NCI-H1417 (cell line): ENCODE data around the gene LGI1.
"Not testable (repeated sequence)": the region's sequence is repeated elsewhere in the genome, so short reads cannot be mapped to it uniquely, and the experiment has no call there.

Experiments
- DNase-seq, 3 experiments: peaks; one replicate each; lab custom pipeline; 2025; lab: John Stamatoyannopoulos, UW

Gene LGI1

DNA sequence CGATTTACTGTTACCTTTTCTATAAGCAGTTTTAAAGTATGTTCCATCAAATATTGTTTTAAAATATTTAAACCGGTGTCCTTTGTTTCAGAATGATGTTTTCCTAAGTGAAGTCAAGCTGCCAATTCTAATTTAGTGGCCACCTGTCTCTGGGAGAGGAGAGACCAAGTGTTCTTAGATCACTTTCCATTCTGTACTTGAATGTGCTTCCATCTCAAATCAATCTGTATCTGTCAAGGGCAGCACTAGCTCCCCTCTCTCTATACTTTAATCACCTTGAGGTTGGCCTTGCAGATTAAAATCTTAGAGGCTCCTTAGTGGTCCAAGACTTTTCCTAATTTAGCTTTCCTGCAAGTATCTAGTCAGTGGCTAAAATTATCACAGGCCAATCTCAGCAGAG, 49.6 kb downstream of the LGI1 start:
- no peak for DNase-seq

DNA sequence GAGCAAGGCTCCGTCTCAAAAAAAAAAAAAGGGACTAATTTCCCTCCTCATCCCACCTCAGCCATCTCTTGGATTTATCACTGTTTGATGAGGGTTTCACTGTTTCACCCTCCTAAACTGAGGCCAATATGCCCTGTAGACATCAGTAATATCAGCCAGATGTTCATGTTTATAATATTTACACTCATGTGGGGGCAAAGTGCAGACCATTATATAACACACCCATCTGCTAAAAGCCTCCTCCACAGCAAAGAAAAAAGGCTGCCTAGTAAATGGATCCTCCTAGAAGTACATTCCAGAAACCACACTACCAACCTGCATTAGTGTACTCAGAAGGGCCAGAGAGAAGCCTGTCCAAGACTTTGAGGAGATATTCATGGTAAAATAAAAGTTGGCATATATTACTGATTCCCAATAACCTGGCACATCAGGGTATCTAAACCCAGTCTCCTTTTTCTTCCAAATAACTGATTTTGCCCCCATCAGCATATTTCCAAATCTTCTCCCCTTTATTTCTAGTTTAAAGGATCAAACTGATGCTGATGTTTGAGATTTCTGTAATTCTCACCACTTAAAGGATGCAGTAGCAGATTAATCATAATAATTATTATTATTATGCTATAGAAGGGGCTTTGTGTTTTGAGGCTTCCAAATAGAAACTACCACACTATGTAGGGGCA, 55.1 kb downstream of the LGI1 start:
- no peak for DNase-seq

DNA sequence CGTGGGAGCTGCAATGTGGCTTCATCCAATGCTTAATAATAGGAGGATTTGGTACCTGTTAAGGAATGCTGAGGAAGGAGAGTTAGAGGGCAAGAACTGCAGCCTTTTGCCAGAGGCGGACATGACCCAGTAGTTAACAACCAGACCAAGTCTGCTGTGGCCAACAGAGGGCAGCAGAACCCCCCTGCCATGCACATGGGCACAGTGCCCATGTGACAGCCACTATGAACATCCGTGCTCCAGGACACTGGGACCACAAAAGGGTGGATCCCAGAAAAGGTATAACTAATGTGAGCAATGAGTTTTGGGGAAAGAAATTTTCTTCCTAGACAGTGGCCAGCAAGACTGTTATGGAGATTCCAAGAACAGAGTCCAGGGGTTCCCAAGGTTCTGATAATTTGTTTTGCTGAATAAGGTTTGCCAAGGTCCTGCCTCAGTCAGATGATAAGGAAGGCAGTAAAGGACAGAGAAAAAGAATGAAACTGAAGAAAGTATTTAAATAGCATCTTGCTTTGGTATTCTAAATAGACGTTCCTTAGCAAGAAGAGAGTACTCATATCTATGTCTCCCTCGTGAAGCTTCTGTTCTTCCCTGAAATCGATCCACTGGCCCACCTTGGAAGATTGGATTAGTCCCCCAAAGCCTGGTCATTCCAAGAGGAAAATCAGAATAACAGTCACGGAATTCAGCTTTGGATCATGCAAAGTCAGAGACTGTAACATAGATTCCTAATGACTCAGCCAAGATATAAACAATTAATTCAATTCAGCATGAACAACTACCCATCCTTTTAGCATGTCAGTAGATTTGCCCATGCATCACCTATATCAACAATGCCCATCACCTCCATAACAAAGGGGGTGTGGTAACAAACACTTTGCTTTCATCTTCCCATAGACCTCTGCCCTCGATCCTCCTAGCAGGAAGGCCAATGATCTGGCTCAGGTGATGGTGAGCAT, 56.0 kb downstream of the LGI1 start:
- DNase-seq = peak; percentile 28 to 44 (median 30)

DNA sequence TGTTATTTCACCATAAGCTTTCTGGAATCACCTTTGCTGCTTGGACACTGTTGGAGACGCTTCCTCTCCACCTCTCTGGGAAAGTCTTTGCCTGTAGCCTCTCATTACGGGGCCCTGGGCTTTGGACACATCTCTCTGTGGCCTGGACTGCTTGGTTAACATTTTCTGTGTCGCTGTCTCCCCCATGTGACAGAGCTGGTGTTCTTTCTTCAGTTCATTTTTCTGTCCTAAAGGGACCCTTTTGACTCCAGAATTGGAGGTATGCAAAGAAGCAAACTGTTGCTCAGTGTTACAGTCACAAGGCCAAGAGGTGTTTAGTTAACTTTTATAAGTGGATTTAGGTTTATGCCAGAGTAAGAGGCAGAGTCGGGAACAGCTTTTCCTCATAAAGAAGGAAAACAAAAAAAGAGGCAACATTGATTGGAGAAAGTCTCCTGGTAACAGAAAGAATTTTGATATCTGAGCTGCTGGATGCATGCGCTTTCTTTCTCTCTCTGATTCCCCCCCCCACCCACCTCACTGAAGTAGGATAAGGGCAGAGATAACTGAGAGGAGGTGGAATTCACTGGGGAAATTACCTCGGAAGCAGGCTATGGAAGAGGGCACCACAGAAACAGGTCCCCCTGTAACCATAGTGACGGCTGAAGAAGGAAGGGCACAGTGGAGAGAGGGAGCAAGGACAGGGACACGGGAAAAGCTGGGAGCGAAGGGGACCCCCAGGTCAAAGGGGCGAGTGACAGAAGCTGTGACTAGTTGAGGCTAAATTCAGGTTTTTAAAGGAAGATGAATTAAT, 57.8 kb downstream of the LGI1 start:
- peak in 2 of 3 experiments; percentile 26 to 73 for DNase-seq

DNA sequence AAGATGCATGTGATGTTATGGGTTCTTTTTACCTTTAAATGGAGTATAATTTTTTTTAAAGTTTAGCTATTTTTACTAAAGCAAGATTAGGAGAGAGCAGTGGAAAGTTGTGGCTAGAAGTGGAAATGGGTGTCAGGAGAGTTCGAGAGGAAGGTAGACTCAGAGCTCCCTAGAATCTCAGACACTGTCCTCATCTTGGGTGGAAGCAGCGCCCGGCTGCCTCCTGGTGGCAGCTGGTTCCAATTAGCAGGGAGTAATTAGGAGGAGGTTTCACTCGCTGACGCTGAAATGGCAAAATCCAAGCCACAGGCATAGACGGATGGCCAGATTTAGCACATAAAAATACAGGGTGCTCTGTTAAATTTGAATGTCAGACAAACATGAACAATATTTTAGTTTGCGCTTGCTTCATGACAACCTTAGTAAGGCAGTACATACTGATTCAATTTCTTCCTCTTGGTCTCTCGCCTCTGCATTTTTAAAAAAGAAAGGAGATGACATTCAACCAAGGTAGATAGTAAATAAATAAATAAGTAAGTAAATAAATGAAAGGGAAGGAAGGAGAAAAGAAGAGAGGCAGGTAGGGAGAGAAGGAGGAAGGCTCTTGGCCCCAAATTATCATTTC, 58.5 kb downstream of the LGI1 start:
- DNase-seq = peak; percentile 16 to 79 (median 67)

DNA sequence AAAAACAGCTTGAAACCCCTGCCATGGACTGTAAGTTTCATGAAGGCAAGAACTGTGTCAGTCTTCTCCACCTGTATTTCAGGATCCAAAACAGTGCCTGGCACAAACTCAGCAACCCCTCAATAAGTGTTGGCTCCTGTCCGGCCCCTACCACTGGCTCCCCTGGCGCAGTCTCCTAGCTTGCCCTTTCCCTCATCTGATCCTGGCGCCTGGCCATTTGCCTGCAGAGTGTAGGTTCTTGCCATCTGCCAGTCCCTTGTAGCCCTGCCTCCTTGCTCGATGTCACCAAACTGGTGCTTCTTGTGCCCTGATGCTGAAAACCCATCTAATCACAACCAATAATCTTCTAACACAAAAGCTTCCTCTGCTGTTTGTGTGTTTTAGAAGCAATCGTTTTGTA, 60.4 kb downstream of the LGI1 start:
- DNase-seq = no peak

DNA sequence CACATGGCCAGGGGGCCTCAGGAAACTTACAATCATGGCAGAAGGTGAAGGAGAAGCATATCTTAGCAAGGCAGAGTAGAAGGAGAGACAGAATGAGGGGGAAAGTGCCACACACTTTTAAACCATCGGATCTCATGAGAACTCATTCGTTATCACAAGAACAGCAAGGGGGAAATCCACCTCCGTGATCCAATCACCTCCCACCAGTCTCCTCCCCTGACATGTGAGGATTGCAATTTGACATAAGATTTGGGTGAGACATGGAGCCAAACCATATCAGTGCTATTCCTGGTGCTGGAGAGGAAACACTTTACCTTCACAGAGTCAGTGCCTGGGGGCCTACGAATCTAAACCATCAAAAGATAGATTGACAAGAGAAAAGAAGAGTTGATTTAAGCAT, 61.8 kb downstream of the LGI1 start:
- DNase-seq = no peak

DNA sequence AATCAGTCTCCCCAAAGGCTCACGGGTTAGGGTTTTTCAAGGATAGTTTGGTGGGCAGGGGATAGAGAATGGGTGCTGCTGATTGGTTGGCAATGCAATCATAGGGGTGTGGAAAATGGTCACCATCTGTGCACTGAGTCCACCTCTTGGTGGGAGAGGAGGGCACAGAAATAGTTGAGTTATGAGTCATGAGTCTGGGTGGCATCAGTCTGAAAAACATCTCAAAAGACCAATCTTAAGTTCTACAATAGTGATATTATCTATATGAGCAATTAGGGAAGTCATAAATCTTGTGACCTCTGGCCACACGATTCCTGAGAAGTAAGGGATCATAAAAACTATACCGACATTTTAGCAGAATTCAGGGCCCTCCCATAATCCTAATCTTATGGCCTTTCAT, 62.7 kb downstream of the LGI1 start:
- DNase-seq = no peak

DNA sequence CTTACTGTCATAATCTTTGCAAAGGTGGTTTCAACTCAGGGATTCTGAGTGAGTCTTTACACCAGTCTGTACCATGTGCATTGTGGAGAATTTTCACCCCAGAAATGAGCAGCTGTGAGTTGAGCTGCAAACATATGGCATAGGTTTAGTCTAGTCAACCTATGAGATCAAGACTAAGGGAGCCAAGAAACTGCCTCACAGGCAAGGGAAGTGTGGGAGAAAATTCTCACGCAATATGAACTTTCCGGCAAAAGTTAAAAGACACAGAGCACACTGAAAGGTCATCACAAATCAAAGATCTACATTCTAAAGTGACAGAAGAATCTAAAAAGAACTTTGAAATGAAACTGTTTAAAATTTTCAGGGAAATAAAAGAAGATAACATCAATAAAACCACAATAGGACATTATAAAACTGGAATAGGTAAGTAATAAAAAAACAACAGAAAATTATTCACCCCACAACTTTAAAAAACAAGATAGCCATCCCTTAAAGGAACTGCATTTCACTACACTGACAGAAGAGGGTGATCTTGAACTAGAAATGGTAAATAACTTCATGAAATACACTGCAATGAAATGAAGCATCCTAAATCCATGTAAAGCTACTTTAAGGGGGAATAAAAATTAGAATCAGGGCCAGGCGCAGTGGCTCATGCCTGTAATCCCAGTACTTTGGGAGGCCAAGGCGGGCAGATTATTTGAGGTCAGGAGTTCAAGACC, 63.5 kb downstream of the LGI1 start:
- peak; percentile 2 to 56 (median 4) for DNase-seq

DNA sequence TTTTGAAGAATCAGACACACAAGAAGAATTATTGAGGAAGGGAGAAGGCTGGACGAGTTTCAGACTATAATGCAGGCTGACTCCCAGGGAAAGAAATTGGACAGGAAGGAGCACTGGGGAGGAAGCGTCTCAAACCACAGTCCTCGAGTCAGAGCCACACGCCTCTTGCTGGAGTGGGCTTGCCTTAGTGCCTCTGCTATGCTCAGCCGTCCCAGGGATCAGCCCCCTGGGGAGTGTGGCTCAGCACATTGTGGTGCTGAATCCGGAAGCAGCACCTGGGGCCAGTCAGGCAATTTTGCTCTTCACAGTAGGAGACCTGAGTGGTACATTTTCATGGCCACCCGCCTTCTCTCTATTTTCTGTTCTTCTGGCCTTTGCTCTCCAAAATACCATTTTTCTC, 68.6 kb downstream of the LGI1 start:
- DNase-seq = peak in 2 of 3 experiments; percentile 8 to 46

DNA sequence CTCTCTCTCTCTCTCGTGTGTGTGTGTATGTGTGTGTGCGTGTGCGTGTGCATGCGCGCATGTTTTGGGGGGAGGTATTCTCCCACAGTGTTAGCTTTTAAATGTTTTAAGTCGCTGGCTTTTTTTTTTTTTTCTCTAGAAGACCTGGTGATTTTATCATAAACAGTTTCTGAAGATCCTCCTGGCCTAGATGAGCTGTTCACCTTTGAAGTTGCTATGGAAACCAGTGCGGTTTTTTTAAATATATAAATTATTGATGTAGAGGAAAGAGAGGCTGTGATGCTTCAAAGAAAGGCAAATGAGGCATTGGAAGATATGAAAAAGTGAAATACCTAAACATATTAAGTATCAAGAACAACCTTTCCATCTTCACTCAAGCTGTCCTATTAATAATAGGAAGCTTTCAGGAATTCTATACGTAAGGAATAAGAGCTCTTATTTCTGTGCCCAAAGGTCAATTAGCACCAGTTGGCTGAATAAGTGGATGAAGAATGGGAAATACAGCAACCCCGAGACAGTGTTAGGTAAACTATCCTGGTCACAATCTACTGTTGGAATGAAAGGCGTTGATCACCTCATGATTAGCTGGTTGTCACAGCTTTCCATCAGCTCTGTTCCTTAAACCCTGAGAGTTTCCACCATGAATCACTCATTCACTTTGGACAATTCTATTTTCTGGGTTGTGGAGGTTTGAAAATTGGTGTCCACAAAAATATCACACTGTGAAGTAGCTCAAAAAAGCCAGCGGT, 69.5 kb downstream of the LGI1 start:
- no peak for DNase-seq

DNA sequence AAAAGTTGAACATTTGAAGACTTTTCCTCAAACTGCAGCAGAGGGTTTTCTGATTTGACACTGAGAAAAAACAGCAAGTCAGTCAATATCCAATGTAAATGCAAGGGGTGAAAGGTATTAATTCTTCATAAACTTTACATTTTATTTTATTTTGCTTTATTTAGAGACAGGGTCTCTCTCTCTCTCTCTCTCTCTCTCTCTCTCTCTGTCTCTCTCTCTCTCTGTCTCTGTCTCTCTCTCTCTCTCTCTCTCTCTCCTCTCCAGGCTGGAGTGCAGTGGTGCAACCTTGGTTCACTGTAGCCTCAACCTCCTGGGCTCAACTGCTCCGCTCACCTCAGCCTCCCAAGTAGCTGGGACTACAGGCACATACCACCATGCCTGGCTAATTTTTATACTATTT, 73.3 kb downstream of the LGI1 start:
- DNase-seq = not testable (repeated sequence)

DNA sequence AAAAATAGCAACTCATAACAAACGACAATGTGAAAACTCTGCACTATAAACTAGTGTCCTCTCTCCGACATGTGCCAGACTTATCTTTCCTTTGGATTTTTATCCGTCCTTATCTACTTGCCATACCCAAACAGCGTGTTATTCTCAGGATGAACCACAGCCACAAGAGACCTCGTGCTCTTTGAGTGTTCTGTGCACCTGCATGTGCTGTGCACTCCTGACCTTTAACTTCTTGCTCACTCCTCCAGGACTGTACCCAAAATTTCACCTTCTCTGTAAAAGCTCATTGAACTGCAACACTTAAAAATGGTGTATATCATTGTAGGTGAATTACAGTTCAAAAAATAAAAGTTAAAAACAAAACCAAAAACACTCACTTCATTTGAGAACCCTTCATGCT, 78.0 kb downstream of the LGI1 start:
- no peak for DNase-seq

DNA sequence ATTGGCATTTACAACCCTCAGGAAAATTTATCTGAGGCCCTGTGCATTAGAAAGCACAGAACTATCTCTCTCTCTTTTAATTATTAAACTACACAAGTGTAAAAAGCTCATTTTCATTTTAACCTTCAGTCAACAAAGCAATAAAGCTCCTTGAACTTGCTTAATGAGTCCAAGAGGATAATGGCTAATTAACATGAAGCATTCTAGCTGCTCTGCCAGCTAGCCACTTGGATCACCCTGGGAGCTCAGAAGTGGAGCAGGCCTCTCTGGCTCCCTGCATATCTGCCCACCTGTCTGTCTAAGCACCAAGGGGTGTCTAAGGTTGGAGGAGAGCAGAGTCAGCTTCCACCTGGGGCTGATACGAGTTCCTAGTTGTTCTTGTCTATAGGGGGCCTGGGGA, 80.1 kb downstream of the LGI1 start:
- peak; percentile 9 to 78 (median 23) for DNase-seq

DNA sequence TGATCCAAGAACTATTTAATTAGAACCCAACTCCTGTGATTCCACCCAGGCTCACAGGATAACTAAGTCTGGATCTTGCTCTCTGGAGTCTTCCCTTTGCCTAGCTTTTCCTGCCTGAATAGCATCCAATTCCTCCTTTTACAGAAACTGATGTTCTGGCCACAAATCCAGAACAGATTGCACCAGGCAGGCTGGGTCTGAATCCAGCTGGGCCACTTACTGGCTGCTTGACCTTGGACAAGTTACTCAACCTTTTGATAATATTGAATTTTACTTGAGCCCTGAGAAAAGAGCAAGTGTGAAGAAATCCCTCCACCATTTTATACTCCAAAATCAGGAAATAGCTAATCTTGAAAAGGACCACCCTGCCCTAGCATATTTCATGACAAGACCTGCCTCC, 80.5 kb downstream of the LGI1 start:
- DNase-seq = no peak

DNA sequence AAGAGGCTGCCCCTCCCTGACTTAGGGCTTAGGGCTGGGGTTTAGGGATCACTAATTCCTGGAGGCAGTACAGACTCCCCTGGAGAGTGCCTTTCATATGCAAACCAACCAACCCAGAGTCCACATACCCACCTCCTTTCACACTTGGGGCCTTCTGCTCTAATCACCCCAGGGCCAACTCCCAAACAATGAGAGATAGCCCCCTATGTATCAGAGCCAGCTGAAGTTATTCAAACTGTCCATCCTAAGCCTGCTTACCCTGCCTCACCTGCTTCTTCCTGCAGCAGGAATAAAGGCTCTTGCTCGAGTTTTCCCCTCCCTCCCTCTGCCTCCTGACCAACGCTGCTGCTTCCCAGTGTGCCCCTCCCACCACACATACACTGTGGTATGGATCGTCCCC, 84.2 kb downstream of the LGI1 start:
- no peak for DNase-seq

DNA sequence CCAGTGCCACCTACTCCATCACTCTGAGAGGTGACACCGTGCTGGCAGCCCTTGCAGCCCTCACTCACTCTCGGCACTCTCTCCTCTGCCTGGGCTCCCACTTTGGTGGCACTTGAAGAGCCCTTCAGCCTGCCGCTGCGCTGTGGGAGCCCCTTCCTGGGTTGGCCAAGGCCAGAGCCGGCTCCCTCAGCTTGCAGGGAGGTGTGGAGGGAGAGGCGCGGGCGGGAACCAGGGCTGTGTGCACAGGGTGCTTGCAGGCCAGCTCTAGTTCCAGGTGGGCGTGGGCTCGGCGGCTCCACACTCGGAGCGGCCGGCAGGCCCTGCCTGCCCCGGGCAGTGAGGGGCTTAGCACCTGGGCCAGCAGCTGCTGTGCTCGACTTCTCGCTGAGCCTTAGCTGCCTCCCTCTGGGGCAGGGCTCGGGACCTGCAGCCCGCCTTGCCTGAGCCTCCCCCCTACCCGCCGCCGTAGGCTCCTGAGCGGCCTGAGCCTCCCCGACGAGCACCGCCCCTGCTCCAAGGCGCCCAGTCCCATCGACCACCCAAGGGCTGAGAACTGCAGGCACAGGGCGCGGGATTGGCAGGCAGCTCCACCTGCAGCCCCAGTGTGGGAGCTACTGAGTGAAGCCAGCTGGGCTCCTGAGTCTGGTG, 87.4 kb downstream of the LGI1 start:
- peak in 1 of 3 experiments; percentile 70 for DNase-seq
